Mucosa of stomach (tissue), 1 donor: ENCODE measurements around the gene ASTN2.

Experiments used
- H3K27me3 ChIP-seq: one replicate; pipeline ENCODE4 v1.7.0; 2013; ENCODE audit warnings: mild to moderate bottlenecking, low read length; ENCODE audit not compliant: control insufficient read depth, insufficient read depth
- H3K36me3 ChIP-seq: one replicate; pipeline ENCODE4 v1.7.0; 2013; ENCODE audit warnings: low read length; ENCODE audit not compliant: control insufficient read depth, insufficient read depth
- H3K4me1 ChIP-seq: one replicate; pipeline ENCODE4 v1.7.0; 2013; ENCODE audit warnings: mild to moderate bottlenecking, low read length; ENCODE audit not compliant: control insufficient read depth, insufficient read depth
- H3K4me3 ChIP-seq: one replicate; pipeline ENCODE4 v1.7.0; 2013; ENCODE audit warnings: low read length
- H3K9ac ChIP-seq: one replicate; pipeline ENCODE4 v1.7.0; 2013; ENCODE audit warnings: mild to moderate bottlenecking, low read length, moderate library complexity
- H3K9me3 ChIP-seq: one replicate; pipeline ENCODE4 v1.7.0; 2013; ENCODE audit warnings: mild to moderate bottlenecking, low read length, moderate library complexity; ENCODE audit not compliant: control insufficient read depth
- donor health status: Pancreatic carcinoma.

ASTN2 gene, protein sequence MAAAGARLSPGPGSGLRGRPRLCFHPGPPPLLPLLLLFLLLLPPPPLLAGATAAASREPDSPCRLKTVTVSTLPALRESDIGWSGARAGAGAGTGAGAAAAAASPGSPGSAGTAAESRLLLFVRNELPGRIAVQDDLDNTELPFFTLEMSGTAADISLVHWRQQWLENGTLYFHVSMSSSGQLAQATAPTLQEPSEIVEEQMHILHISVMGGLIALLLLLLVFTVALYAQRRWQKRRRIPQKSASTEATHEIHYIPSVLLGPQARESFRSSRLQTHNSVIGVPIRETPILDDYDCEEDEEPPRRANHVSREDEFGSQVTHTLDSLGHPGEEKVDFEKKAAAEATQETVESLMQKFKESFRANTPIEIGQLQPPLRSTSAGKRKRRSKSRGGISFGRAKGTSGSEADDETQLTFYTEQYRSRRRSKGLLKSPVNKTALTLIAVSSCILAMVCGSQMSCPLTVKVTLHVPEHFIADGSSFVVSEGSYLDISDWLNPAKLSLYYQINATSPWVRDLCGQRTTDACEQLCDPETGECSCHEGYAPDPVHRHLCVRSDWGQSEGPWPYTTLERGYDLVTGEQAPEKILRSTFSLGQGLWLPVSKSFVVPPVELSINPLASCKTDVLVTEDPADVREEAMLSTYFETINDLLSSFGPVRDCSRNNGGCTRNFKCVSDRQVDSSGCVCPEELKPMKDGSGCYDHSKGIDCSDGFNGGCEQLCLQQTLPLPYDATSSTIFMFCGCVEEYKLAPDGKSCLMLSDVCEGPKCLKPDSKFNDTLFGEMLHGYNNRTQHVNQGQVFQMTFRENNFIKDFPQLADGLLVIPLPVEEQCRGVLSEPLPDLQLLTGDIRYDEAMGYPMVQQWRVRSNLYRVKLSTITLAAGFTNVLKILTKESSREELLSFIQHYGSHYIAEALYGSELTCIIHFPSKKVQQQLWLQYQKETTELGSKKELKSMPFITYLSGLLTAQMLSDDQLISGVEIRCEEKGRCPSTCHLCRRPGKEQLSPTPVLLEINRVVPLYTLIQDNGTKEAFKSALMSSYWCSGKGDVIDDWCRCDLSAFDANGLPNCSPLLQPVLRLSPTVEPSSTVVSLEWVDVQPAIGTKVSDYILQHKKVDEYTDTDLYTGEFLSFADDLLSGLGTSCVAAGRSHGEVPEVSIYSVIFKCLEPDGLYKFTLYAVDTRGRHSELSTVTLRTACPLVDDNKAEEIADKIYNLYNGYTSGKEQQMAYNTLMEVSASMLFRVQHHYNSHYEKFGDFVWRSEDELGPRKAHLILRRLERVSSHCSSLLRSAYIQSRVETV (N-terminal part only)

DNA sequence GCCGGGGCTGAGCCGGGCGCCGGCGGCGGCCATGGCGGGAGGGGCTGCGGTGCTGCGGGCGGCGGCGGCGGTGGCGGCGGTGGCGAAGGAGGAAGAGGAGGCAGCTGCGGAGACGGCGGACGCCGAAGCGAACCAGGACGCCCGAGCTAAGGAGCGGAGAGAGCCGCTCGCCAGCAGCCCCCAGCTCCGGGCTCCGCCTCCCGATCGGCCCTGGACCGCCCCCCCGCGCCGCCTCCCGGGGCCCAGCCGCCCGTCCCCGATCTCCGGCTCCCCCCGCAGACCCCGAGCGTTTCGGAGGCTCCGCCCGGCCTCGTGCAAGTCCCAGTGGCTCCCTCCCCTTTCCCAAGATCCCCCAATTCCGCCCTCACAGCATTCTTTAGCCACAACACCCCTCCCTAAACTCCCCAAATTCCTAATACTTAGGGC lies at the start of gene ASTN2:
Gene ASTN2, minus strand, starts transcription at position 152 of the 426 bp plus-strand sequence. Its CDS starts 119 bp downstream, at position 33.
- no peaks in the 10 kb centered on the region for H3K9me3 ChIP-seq
- H3K9ac ChIP-seq = no peak within 1 kb of the TSS
- H3K4me1 ChIP-seq = peaks cover 7% of the 10 kb centered on the region
- peaks cover 52% of the 10 kb centered on the region for H3K27me3 ChIP-seq
- no peak within 1 kb of the TSS for H3K4me3 ChIP-seq
- no peaks in the 10 kb centered on the region for H3K36me3 ChIP-seq

DNA sequence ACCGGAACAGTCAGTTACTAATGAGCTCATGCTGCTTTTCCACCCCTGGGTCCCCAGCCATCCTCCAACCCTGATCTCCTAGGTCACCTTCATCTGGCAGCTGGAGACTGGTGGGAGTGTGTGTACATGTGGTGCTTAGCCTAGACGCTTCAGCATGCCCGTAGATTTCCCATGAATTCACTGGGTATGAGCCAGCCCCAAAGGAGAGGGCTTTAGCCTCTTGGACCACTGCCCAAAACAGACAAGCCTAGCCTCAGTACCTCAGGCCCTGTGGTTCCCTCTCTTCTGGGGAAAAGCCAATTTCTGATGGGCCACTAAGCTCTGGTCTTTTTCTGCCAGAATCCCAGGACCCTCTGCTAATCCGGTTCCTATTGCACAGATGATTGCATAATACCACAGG lies 48.0 kb upstream of the ASTN2 start:
- H3K36me3 ChIP-seq = no peaks in the 10 kb centered on the region
- H3K4me1 ChIP-seq = no peaks in the 10 kb centered on the region
- H3K9me3 ChIP-seq = no peaks in the 10 kb centered on the region
- no peak overlapping the region for H3K4me3 ChIP-seq
- H3K27me3 ChIP-seq = no peaks in the 10 kb centered on the region
- H3K9ac ChIP-seq = no peak overlapping the region

DNA sequence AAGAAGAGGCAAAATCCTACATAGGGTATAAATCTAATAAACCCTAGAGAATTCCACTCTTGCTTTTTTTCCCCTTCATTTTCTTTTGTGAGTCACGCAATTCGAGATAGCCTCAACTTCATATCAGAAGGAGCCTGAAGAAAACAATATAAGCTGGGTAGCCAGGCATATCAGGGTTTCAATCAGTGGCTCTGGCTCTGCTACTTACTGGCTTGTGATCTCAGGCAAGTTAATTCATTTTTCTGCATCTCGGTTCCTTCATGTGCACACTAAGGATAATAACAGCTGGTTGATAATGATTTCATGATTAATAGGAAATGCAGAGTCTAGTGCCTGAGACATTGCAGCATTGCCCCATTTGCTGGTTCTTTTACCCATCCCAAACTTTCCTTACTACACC lies 46.5 kb upstream of the ASTN2 start:
- no peaks in the 10 kb centered on the region for H3K4me1 ChIP-seq
- no peaks in the 10 kb centered on the region for H3K27me3 ChIP-seq
- H3K9ac ChIP-seq = no peak overlapping the region
- H3K36me3 ChIP-seq = no peaks in the 10 kb centered on the region
- no peak overlapping the region for H3K4me3 ChIP-seq
- no peaks in the 10 kb centered on the region for H3K9me3 ChIP-seq

DNA sequence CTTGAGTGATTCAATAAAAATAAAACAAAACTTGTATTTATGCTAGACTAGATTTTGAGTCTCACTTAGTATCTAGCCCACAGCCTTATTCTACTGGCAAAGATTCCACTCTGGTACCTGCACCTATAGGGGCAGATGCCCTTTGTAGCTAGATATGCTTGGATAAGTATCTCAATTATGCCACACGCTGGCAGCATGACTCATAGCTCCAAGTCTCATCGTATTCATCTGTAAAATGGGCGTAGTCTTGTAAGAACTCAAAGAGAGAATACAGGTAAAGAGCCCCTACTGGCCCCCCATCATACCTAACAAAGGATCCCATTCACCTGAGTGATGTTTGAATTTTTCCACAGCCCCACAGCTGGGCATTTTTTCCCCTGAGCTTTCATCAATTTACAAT lies 45.9 kb upstream of the ASTN2 start:
- no peak overlapping the region for H3K9ac ChIP-seq
- no peak overlapping the region for H3K4me3 ChIP-seq
- H3K9me3 ChIP-seq = no peaks in the 10 kb centered on the region
- H3K4me1 ChIP-seq = no peaks in the 10 kb centered on the region
- H3K27me3 ChIP-seq = no peaks in the 10 kb centered on the region
- no peaks in the 10 kb centered on the region for H3K36me3 ChIP-seq

DNA sequence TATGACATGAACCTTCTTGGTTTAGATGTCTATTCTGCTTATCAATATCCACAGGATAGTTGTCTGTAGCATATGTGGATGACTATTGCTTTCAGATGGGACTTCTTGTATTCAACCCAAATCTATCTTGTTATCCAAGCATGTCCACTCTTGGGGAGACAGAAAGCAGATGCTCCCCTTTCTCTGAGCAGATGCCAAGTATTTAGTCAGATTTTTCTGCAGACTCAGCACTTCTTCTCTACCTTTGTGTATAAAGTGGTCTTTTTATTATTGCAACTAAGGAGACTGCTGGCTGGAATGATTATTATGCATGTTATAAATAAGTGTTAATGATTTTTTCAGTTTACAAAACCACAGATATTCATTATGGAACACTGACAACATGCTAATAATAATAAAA lies 45.1 kb upstream of the ASTN2 start:
- Histone ChIP-seq H3K4me1 (no peaks in the 10 kb centered on the region), H3K36me3 (no peaks in the 10 kb centered on the region), H3K9ac (no peak overlapping the region), H3K4me3 (no peak overlapping the region), H3K27me3 (no peaks in the 10 kb centered on the region), H3K9me3 (no peaks in the 10 kb centered on the region)

DNA sequence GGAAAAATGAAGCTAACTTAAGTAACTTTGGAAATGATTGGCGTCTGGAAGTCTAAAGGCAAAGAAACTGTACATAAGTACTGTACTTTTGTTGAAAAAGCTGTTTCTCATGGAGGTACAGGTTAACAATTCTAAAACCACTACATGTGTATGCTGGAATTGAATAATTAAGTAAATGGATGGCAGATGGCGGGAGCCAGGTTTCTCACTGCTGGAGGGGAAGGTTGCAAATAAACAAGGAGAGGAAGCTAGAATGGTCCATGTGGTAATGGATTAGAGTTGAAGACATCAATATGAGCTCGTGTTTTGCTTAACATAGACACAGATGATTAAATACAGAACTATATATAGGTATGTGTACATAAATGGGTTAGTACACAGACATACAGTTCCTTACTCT lies 43.2 kb upstream of the ASTN2 start:
- H3K27me3 ChIP-seq = no peaks in the 10 kb centered on the region
- H3K9me3 ChIP-seq = no peaks in the 10 kb centered on the region
- no peaks in the 10 kb centered on the region for H3K4me1 ChIP-seq
- H3K4me3 ChIP-seq = no peak overlapping the region
- H3K36me3 ChIP-seq = no peaks in the 10 kb centered on the region
- H3K9ac ChIP-seq = no peak overlapping the region

DNA sequence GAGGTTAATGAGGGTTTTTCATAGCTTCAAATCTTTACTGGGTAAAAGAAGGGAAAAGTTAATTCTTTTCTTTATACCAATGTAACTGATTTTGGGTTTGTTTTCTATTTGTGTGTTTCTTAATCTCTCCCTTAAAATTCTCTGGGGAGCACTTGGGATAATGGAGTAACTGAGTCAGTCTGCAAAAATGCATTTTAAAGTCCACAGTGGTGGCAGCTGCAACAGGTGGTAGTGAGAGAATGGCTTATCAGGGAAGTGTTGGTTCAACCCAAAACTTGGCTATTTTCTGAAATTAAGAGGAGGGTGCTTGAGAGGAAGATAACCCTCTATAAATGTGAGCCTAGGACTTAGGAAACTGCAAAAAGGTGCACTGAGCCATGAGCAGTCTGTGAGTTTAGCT lies 39.9 kb upstream of the ASTN2 start:
- H3K4me3 ChIP-seq = no peak overlapping the region
- H3K9ac ChIP-seq = no peak overlapping the region
- H3K9me3 ChIP-seq = no peaks in the 10 kb centered on the region
- no peaks in the 10 kb centered on the region for H3K4me1 ChIP-seq
- H3K27me3 ChIP-seq = no peaks in the 10 kb centered on the region
- no peaks in the 10 kb centered on the region for H3K36me3 ChIP-seq

DNA sequence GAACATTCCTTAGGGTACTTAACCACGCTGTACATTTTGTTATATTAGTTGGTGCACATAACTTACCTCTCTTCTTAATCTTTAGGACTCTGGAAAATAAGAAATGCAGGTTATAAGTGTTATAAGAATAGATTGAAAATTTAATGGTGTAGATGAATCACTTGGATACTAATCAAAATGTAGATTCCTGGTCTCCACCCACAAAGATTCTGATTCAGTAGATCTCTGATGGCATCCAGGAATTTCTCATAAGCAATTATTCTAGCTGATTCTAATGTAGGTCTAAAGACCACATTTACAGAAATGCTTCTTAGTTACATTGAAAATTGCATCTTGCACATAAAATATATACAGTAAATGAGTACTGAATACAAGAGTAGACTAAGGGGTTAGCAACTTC lies 38.9 kb upstream of the ASTN2 start:
- no peak overlapping the region for H3K4me3 ChIP-seq
- H3K36me3 ChIP-seq = no peaks in the 10 kb centered on the region
- no peaks in the 10 kb centered on the region for H3K4me1 ChIP-seq
- no peak overlapping the region for H3K9ac ChIP-seq
- H3K27me3 ChIP-seq = no peaks in the 10 kb centered on the region
- no peaks in the 10 kb centered on the region for H3K9me3 ChIP-seq

DNA sequence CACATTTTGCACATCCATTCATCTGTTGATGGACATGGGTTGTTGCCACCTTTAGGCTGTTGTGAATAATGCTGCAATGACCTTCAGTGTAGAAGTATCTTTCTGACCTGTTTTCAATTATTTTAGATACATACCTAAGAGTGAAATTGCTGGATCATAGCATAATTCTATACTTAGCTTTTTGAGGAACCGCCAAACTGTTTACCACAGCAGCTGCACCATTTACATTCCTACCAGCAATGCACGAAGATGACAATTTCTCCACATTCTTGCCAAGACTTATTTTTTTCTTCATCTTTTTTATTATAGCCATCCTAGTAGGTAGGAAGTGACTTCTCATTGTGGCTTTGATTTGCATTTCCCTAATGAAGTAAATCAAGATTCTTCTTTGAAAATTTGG lies 36.5 kb upstream of the ASTN2 start:
- Histone ChIP-seq H3K36me3 (no peaks in the 10 kb centered on the region), H3K9me3 (no peaks in the 10 kb centered on the region), H3K27me3 (no peaks in the 10 kb centered on the region), H3K4me3 (no peak overlapping the region), H3K4me1 (no peaks in the 10 kb centered on the region), H3K9ac (no peak overlapping the region)

DNA sequence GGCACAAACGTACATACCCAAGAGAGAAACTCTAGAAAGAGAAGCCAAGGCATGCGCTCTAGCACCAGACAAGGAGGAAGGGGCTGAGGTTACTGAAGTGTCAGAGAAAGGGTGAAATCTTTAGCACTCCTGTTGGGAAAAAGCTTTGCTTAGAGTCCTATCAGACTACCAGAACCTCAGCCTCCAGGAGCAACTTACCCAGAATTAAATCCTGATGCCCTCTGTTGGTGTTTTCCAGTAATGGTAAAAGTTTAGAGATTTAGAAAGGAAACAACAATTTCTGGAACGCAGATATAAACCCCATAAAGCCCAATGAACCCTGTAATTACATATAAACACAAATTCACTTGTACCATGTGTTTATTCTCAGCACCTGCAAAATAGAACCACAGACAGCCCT lies 33.2 kb upstream of the ASTN2 start:
- no peak overlapping the region for H3K9ac ChIP-seq
- H3K9me3 ChIP-seq = no peaks in the 10 kb centered on the region
- H3K36me3 ChIP-seq = no peaks in the 10 kb centered on the region
- no peaks in the 10 kb centered on the region for H3K27me3 ChIP-seq
- no peaks in the 10 kb centered on the region for H3K4me1 ChIP-seq
- no peak overlapping the region for H3K4me3 ChIP-seq

DNA sequence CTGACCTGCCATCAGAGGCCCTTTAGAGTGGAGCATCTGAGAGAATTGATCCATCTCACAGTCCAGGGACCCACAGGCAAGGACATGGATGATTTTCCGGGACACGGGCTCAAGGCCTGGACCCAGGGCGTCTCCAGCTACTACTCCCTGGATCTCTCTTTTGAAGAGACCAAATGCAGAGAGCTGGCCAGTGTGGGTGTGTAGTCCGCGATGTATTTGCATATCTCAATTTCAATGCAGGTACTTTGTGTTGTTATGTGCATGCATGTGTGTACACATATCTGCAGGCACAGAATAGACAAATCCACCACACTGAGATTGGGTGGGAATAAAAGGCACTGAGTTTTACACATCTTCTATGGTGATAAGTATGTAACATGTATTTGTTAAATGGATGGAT lies 30.8 kb upstream of the ASTN2 start:
- no peak overlapping the region for H3K9ac ChIP-seq
- H3K27me3 ChIP-seq = peaks cover 5% of the 10 kb centered on the region
- no peak overlapping the region for H3K4me3 ChIP-seq
- no peaks in the 10 kb centered on the region for H3K9me3 ChIP-seq
- H3K4me1 ChIP-seq = no peaks in the 10 kb centered on the region
- no peaks in the 10 kb centered on the region for H3K36me3 ChIP-seq
